H9 (cell line): ENCODE data around the gene FBXW4. TPM values are rescaled to one million over a fixed set of nuclear protein-coding genes. Genes with fewer than 3 reads are reported as not detected.

ENCODE experiments used
- DNase-seq: peaks from one replicate; pipeline ENCODE4 v3.0.0-alpha.2; 2017
- H2AFZ ChIP-seq: one replicate; pipeline ENCODE4 v1.6.1; 2013; ENCODE audit warnings: mild to moderate bottlenecking, low read length, control low read depth, moderate library complexity
- H2AK5ac ChIP-seq: 2 replicates; pipeline ENCODE4 v1.6.1; 2013; ENCODE audit warnings: low read length, control low read depth, mixed read lengths; ENCODE audit not compliant: insufficient read length
- H2BK120ac ChIP-seq: one replicate; pipeline ENCODE4 v1.6.1; 2013; ENCODE audit warnings: low read depth, mild to moderate bottlenecking, low read length, control low read depth, inconsistent platforms; ENCODE audit not compliant: poor library complexity, severe bottlenecking
- H2BK12ac ChIP-seq: 2 replicates; pipeline ENCODE4 v1.6.1; 2013; ENCODE audit warnings: low read length, control low read depth, mixed read lengths, low read depth; ENCODE audit not compliant: insufficient read length
- H2BK15ac ChIP-seq: 2 replicates; pipeline ENCODE4 v1.6.1; 2013; ENCODE audit warnings: low read depth, low read length, control low read depth
- H2BK20ac ChIP-seq: one replicate; pipeline ENCODE4 v1.6.1; 2013; ENCODE audit warnings: low read depth, mild to moderate bottlenecking, low read length, control low read depth, inconsistent platforms; ENCODE audit not compliant: poor library complexity, severe bottlenecking
- H2BK5ac ChIP-seq: 2 replicates; pipeline ENCODE4 v1.6.1; 2013; ENCODE audit warnings: low read length, control low read depth, mixed read lengths; ENCODE audit not compliant: insufficient read length
- H3K14ac ChIP-seq: 2 replicates; pipeline ENCODE4 v1.6.1; 2013; ENCODE audit warnings: low read length, control low read depth; ENCODE audit not compliant: insufficient read depth
- H3K18ac ChIP-seq: 2 replicates; pipeline ENCODE4 v1.6.1; 2013; ENCODE audit warnings: low read depth, mild to moderate bottlenecking, mixed read lengths, low read length, control low read depth; ENCODE audit not compliant: insufficient read length
- H3K23ac ChIP-seq: 2 replicates; pipeline ENCODE4 v1.6.1; 2013; ENCODE audit warnings: low read length, control low read depth, mixed read lengths, low read depth; ENCODE audit not compliant: insufficient read length
- H3K23me2 ChIP-seq: 2 replicates; pipeline ENCODE4 v1.6.1; 2013; ENCODE audit warnings: low read depth, mild to moderate bottlenecking, mixed read lengths, low read length, control low read depth; ENCODE audit not compliant: insufficient read length, poor library complexity, severe bottlenecking
- H3K27ac ChIP-seq: 2 replicates; pipeline ENCODE4 v1.5.1; 2013; ENCODE audit warnings: low read length, control low read depth, mixed read lengths, low read depth; ENCODE audit not compliant: insufficient read length
- H3K27me3 ChIP-seq: 2 replicates; pipeline ENCODE4 v1.6.1; 2013; ENCODE audit warnings: low read length, control low read depth, inconsistent platforms; ENCODE audit not compliant: insufficient read depth
- H3K4ac ChIP-seq: 2 replicates; pipeline ENCODE4 v1.6.1; 2013; ENCODE audit warnings: low read depth, mild to moderate bottlenecking, control low read depth, inconsistent platforms, low read length, moderate library complexity
- H3K4me1 ChIP-seq: 2 replicates; pipeline ENCODE4 v1.6.1; 2013; ENCODE audit warnings: low read length, control low read depth, inconsistent platforms; ENCODE audit not compliant: insufficient read depth
- H3K4me2 ChIP-seq: 2 replicates; pipeline ENCODE4 v1.6.1; 2013; ENCODE audit warnings: low read length, control low read depth, mixed read lengths; ENCODE audit not compliant: insufficient read length, insufficient read depth
- H3K56ac ChIP-seq: 2 replicates; pipeline ENCODE4 v1.6.1; 2013; ENCODE audit warnings: low read depth, mild to moderate bottlenecking, mixed read lengths, low read length, control low read depth; ENCODE audit not compliant: insufficient read length
- H3K79me1 ChIP-seq: 2 replicates; pipeline ENCODE4 v1.6.1; 2013; ENCODE audit warnings: low read depth, mild to moderate bottlenecking, moderate library complexity, low read length, control low read depth, inconsistent platforms; ENCODE audit not compliant: insufficient read depth, poor library complexity, severe bottlenecking
- H3K79me2 ChIP-seq: 2 replicates; pipeline ENCODE4 v1.6.1; 2013; ENCODE audit warnings: low read length, control low read depth, inconsistent platforms; ENCODE audit not compliant: insufficient read depth
- H3K9ac ChIP-seq: 2 replicates; pipeline ENCODE4 v1.6.1; 2013; ENCODE audit warnings: low read length, control low read depth, mixed read lengths; ENCODE audit not compliant: insufficient read length; ENCODE audit errors: extremely low read depth
- H3K9me3 ChIP-seq: one replicate; pipeline ENCODE4 v1.6.1; 2013; ENCODE audit warnings: low read depth, low read length, inconsistent platforms; ENCODE audit not compliant: control insufficient read depth
- H3T11ph ChIP-seq: one replicate; pipeline ENCODE4 v1.6.1; 2013; ENCODE audit warnings: mild to moderate bottlenecking, low read length, control low read depth, inconsistent platforms
- H4K20me1 ChIP-seq: one replicate; pipeline ENCODE4 v1.6.1; 2013; ENCODE audit not compliant: control insufficient read depth, insufficient read length, insufficient read depth
- H4K5ac ChIP-seq: 2 replicates; pipeline ENCODE4 v1.6.1; 2013; ENCODE audit warnings: low read depth, mild to moderate bottlenecking, mixed read lengths, low read length, control low read depth; ENCODE audit not compliant: insufficient read length
- H4K8ac ChIP-seq: replicated peaks from 2 replicates; pipeline ENCODE4 v1.6.1; 2013; ENCODE audit warnings: low read length, control low read depth, mixed read lengths, low read depth; ENCODE audit not compliant: insufficient read length
- H4K91ac ChIP-seq: 2 replicates; pipeline ENCODE4 v1.6.1; 2013; ENCODE audit warnings: low read depth, mild to moderate bottlenecking, moderate library complexity, mixed read lengths, low read length, control low read depth; ENCODE audit not compliant: insufficient read length
- H3K27ac Mint-ChIP-seq, 3 experiments: 2 replicates in 2 of 3; 3 replicates in 1 of 3; pipeline ENCODE4 v1.8.0; 2020 to 2021; ENCODE audit warnings: mixed read lengths in 3 of 3, mild to moderate bottlenecking in 1 of 3, moderate library complexity in 1 of 3
- H3K27me3 Mint-ChIP-seq: 2 replicates; pipeline ENCODE4 v1.8.0; 2021; ENCODE audit warnings: low read depth, mild to moderate bottlenecking, moderate library complexity, mixed read lengths
- H3K36me3 Mint-ChIP-seq, 3 experiments: 2 replicates in 2 of 3; 3 replicates in 1 of 3; pipeline ENCODE4 v1.8.0; 2020 to 2021; ENCODE audit warnings: low read depth in 3 of 3, mixed read lengths in 3 of 3; ENCODE audit not compliant: insufficient read depth in 1 of 3
- H3K4me1 Mint-ChIP-seq, 2 experiments: 2 replicates each; pipeline ENCODE4 v1.8.0; 2020; ENCODE audit warnings: mixed read lengths in 2 of 2
- H3K4me3 Mint-ChIP-seq, 2 experiments: 2 replicates in 1 of 2; 3 replicates in 1 of 2; pipeline ENCODE4 v1.8.0; 2020 to 2021; ENCODE audit warnings: mild to moderate bottlenecking in 2 of 2, mixed read lengths in 2 of 2, moderate library complexity in 1 of 2
- H3K9me3 Mint-ChIP-seq, 2 experiments: 2 replicates in 1 of 2; 3 replicates in 1 of 2; pipeline ENCODE4 v1.8.0; 2020; ENCODE audit warnings: mild to moderate bottlenecking in 2 of 2, mixed read lengths in 2 of 2, moderate library complexity in 1 of 2
- WGBS: extraction: QIAGEN DNeasy Blood & Tissue Kit; methylation state at CpG from one replicate; pipeline ENCODE4 v1.1.7; 2013; ENCODE audit warnings: missing lambda C conversion rate, low lambda C conversion rate, mixed read lengths; ENCODE audit not compliant: insufficient read length; ENCODE audit errors: extremely low coverage; 5-methylcytosine and 5-hydroxymethylcytosine counted together
- total RNA-seq: library from RNA; stranded (reverse); gene quantifications from 2 replicates; pipeline ENCODE4 v1.2.1, GENCODE V29; 2021
- TF ChIP-seq, protein P1 (sequence below): fragments of 200-600 bp; sonication (generic); conservative IDR thresholded peaks from 3 replicates; pipeline ENCODE4 v1.8.0; 2021; ENCODE audit warnings: antibody characterized with exemption, mild to moderate bottlenecking

FBXW4 gene
- total RNA-seq, 1 experiment from 2014 or later: 41.6 TPM

- Mint-ChIP-seq H3K9me3 (peaks cover 4 to 5% of the 10 kb centered on the region in 2 experiments), H3K27ac (no peak overlapping the region), H3K36me3 (peaks cover 6 to 64% (median 60%) of the 10 kb centered on the region in 3 experiments; a peak in 6 of 7 replicates), H3K4me3 (no peak overlapping the region), H3K4me1 (peaks cover 0 to 8% of the 10 kb centered on the region in 2 experiments; a peak in 2 of 4 replicates), H3K27me3 (no peaks in the 10 kb centered on the region)
- H2BK5ac ChIP-seq: no peak overlapping the region
- H3K79me2 ChIP-seq: no peaks in the 10 kb centered on the region
- H3K9ac ChIP-seq: no peak overlapping the region
- no peaks in the 10 kb centered on the region for H3K9me3 ChIP-seq
- no peaks in the 10 kb centered on the region for H3K23me2 ChIP-seq
- DNase-seq: no peak
- H3K56ac ChIP-seq: no peak overlapping the region
- no peak overlapping the region for H2BK20ac ChIP-seq
- no peak overlapping the region for H4K5ac ChIP-seq
- no peak overlapping the region for H3T11ph ChIP-seq
- no peak overlapping the region for H3K23ac ChIP-seq
- no peak overlapping the region for H3K27ac ChIP-seq
- no peak overlapping the region for H2AFZ ChIP-seq
- no peak overlapping the region for H4K91ac ChIP-seq
- H3K4me2 ChIP-seq: no peak overlapping the region
- no peak overlapping the region for H3K14ac ChIP-seq
- H4K20me1 ChIP-seq: no peaks in the 10 kb centered on the region
- no peaks in the 10 kb centered on the region for H3K79me1 ChIP-seq
- H2BK15ac ChIP-seq: no peak overlapping the region
- no peak overlapping the region for H3K4ac ChIP-seq
- H3K27me3 ChIP-seq: no peaks in the 10 kb centered on the region
- H2BK120ac ChIP-seq: no peak overlapping the region
- H2BK12ac ChIP-seq: no peak overlapping the region
- H3K4me1 ChIP-seq: no peaks in the 10 kb centered on the region
- no peak overlapping the region for H2AK5ac ChIP-seq
- no peak overlapping the region for H3K18ac ChIP-seq
- WGBS: no CpG with 5 or more reads among the region's 1 CpG
- no peak overlapping the region for H4K8ac ChIP-seq
- TF ChIP-seq, protein P1, sequence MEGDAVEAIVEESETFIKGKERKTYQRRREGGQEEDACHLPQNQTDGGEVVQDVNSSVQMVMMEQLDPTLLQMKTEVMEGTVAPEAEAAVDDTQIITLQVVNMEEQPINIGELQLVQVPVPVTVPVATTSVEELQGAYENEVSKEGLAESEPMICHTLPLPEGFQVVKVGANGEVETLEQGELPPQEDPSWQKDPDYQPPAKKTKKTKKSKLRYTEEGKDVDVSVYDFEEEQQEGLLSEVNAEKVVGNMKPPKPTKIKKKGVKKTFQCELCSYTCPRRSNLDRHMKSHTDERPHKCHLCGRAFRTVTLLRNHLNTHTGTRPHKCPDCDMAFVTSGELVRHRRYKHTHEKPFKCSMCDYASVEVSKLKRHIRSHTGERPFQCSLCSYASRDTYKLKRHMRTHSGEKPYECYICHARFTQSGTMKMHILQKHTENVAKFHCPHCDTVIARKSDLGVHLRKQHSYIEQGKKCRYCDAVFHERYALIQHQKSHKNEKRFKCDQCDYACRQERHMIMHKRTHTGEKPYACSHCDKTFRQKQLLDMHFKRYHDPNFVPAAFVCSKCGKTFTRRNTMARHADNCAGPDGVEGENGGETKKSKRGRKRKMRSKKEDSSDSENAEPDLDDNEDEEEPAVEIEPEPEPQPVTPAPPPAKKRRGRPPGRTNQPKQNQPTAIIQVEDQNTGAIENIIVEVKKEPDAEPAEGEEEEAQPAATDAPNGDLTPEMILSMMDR: no peak
Observed at GRCh38 chr10:101671453-101671852, 23.5 kb downstream of the FBXW4 start.
